Neural cell (in vitro differentiated cells): ENCODE measurements around the gene ARHGEF12. TPM values are rescaled to one million over a fixed set of nuclear protein-coding genes. Genes with fewer than 3 reads are reported as not detected.
"Not testable (repeated sequence)": the region's sequence is repeated elsewhere in the genome, so short reads cannot be mapped to it uniquely, and the experiment has no call there.

Experiments used
- H2AFZ ChIP-seq: fragments of 200-600, 300-800 bp; sonication (generic), shearing (Covaris generic); 2 replicates; pipeline ENCODE4 v1.6.0; 2014; ENCODE audit warnings: low read depth, mild to moderate bottlenecking, antibody characterized with exemption, low read length, moderate library complexity
- H3F3A ChIP-seq: fragments of 200-600 bp; shearing (Covaris generic); 2 replicates; pipeline ENCODE4 v1.6.1; 2016; ENCODE audit warnings: mild to moderate bottlenecking, moderate library complexity, mixed read lengths, antibody characterized with exemption, low read length; ENCODE audit not compliant: insufficient read depth, poor library complexity, severe bottlenecking
- H3K27ac ChIP-seq: fragments of 200-600, 300-800 bp; sonication (generic), shearing (Covaris generic); 2 replicates; pipeline ENCODE4 v1.5.1; 2014; ENCODE audit warnings: mild to moderate bottlenecking, low read length, moderate library complexity
- H3K27me3 ChIP-seq: fragments of 300-800, 200-600 bp; sonication (generic), shearing (Covaris generic); 2 replicates; pipeline ENCODE4 v1.6.0; 2014; ENCODE audit warnings: mild to moderate bottlenecking, low read depth, low read length, moderate library complexity; ENCODE audit not compliant: insufficient read depth
- H3K36me3 ChIP-seq: fragments of 300-800, 200-600 bp; sonication (generic), shearing (Covaris generic); 2 replicates; pipeline ENCODE4 v1.5.1; 2014; ENCODE audit warnings: mild to moderate bottlenecking, antibody characterized with exemption, low read length, moderate library complexity; ENCODE audit not compliant: insufficient read depth
- H3K4me2 ChIP-seq: fragments of 300-800, 200-600 bp; sonication (generic), shearing (Covaris generic); 2 replicates; pipeline ENCODE4 v1.6.0; 2014; ENCODE audit warnings: mild to moderate bottlenecking, low read length
- H3K4me3 ChIP-seq: fragments of 300-800, 200-600 bp; sonication (generic), shearing (Covaris generic); 2 replicates; pipeline ENCODE4 v1.5.1; 2014; ENCODE audit warnings: mild to moderate bottlenecking, low read length, moderate library complexity
- H3K79me2 ChIP-seq: fragments of 200-600 bp; shearing (Covaris generic); replicated peaks from 2 replicates; pipeline ENCODE4 v1.6.0; 2014; ENCODE audit warnings: mild to moderate bottlenecking, low read length, moderate library complexity; ENCODE audit not compliant: insufficient read depth
- H3K9ac ChIP-seq: fragments of 300-800, 200-600 bp; sonication (generic), shearing (Covaris generic); 2 replicates; pipeline ENCODE4 v1.6.1; 2016; ENCODE audit warnings: mild to moderate bottlenecking, low read length, mixed read lengths
- H3K9me2 ChIP-seq: fragments of 200-600 bp; shearing (Covaris generic); 2 replicates; pipeline ENCODE4 v1.6.1; 2016; ENCODE audit warnings: mild to moderate bottlenecking, low read length, mixed read lengths; ENCODE audit not compliant: insufficient read depth
- H3K9me3 ChIP-seq: fragments of 200-600, 300-800 bp; sonication (generic), shearing (Covaris generic); 2 replicates; pipeline ENCODE4 v1.6.1; 2016; ENCODE audit warnings: mild to moderate bottlenecking, mixed run types, low read length, moderate library complexity, mixed read lengths
- H4K20me1 ChIP-seq: fragments of 200-600 bp; shearing (Covaris generic); 2 replicates; pipeline ENCODE4 v1.6.1; 2016; ENCODE audit warnings: mild to moderate bottlenecking, mixed run types; ENCODE audit not compliant: insufficient read depth
- EP300 ChIP-seq: fragments of 450-650 bp; conservative IDR thresholded peaks from 2 replicates; pipeline ENCODE4 v1.6.1; 2014; ENCODE audit warnings: antibody characterized with exemption, mild to moderate bottlenecking, moderate library complexity; ENCODE audit not compliant: poor library complexity, severe bottlenecking
- EZH2 ChIP-seq: fragments of 200-600, 300-800 bp; shearing (Covaris generic), sonication (generic); IDR thresholded peaks from 2 replicates; pipeline ENCODE4 v1.6.1; 2014; ENCODE audit warnings: antibody characterized with exemption, low read length, borderline replicate concordance, mild to moderate bottlenecking; ENCODE audit not compliant: insufficient read depth, poor library complexity, severe bottlenecking
- MXI1 ChIP-seq: fragments of 450-650 bp; conservative IDR thresholded peaks from 2 replicates; pipeline ENCODE4 v1.6.1; 2014; ENCODE audit warnings: antibody characterized with exemption, mild to moderate bottlenecking; ENCODE audit not compliant: poor library complexity, severe bottlenecking
- POLR2AphosphoS5 ChIP-seq: IDR thresholded peaks from 2 replicates; pipeline ENCODE4 v1.6.1; 2012
- RAD21 ChIP-seq: fragments of 450-650 bp; conservative IDR thresholded peaks from 2 replicates; pipeline ENCODE4 v1.6.1; 2014; ENCODE audit warnings: antibody characterized with exemption, mild to moderate bottlenecking, moderate library complexity
- REST ChIP-seq: IDR thresholded peaks from 2 replicates; pipeline ENCODE4 v1.6.1; 2012; ENCODE audit warnings: borderline replicate concordance
- polyA plus RNA-seq: library from polyadenylated mRNA; depleted of rRNA; stranded (reverse); fragments of >200 nt; gene quantifications from 2 replicates; pipeline ENCODE4 v1.2.3, GENCODE V29; 2014
- TF ChIP-seq, protein P1 (sequence below): fragments of 450-650 bp; IDR thresholded peaks from 2 replicates; pipeline ENCODE4 v1.5.1; 2014; ENCODE audit warnings: antibody characterized with exemption, mild to moderate bottlenecking, moderate library complexity; ENCODE audit not compliant: poor library complexity, severe bottlenecking

Gene ARHGEF12
- polyA plus RNA-seq, 1 donor from 2014 or later = 93.4 TPM

DNA sequence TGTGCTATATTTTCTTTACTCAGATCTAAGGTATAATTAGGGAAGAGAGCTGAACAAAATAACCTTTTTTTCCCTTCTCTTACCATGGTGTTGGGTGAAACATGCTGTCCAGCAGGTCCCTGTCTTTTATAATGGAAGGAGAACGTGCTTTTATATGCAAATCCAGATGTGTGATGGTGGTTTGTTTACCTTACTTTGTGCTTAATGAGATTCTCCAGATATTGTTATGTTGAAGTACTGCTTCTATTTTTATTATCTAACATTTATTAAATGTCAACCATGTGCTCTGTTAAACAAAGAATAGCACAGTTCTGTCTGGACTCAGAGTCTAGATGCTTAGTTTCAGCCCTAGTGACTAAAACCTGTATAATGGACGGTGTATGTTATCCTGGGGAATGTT, 165.2 kb downstream of the ARHGEF12 start:
- no peaks in the 10 kb centered on the region for H3K9me2 ChIP-seq
- no peaks in the 10 kb centered on the region for H3K9me3 ChIP-seq
- no peaks in the 10 kb centered on the region for H3K79me2 ChIP-seq
- no peaks in the 10 kb centered on the region for H3F3A ChIP-seq
- TF ChIP-seq RAD21 = no peak
- TF ChIP-seq, protein P1, sequence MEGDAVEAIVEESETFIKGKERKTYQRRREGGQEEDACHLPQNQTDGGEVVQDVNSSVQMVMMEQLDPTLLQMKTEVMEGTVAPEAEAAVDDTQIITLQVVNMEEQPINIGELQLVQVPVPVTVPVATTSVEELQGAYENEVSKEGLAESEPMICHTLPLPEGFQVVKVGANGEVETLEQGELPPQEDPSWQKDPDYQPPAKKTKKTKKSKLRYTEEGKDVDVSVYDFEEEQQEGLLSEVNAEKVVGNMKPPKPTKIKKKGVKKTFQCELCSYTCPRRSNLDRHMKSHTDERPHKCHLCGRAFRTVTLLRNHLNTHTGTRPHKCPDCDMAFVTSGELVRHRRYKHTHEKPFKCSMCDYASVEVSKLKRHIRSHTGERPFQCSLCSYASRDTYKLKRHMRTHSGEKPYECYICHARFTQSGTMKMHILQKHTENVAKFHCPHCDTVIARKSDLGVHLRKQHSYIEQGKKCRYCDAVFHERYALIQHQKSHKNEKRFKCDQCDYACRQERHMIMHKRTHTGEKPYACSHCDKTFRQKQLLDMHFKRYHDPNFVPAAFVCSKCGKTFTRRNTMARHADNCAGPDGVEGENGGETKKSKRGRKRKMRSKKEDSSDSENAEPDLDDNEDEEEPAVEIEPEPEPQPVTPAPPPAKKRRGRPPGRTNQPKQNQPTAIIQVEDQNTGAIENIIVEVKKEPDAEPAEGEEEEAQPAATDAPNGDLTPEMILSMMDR = no peak
- no peak for TF ChIP-seq REST
- TF ChIP-seq POLR2AphosphoS5 = no peak
- TF ChIP-seq EZH2 = no peak
- no peak overlapping the region for H3K4me3 ChIP-seq
- no peaks in the 10 kb centered on the region for H3K36me3 ChIP-seq
- no peak overlapping the region for H3K9ac ChIP-seq
- no peak overlapping the region for H2AFZ ChIP-seq
- H4K20me1 ChIP-seq = no peaks in the 10 kb centered on the region
- no peaks in the 10 kb centered on the region for H3K27me3 ChIP-seq
- no peak overlapping the region for H3K4me2 ChIP-seq
- no peak overlapping the region for H3K27ac ChIP-seq

GRCh38 chr11:120501976-120502755, 166.0 kb downstream of the ARHGEF12 start:
- Histone ChIP-seq H3K36me3 (no peaks in the 10 kb centered on the region), H3K4me2 (no peak overlapping the region), H2AFZ (no peak overlapping the region), H4K20me1 (no peaks in the 10 kb centered on the region), H3K79me2 (no peaks in the 10 kb centered on the region), H3F3A (no peaks in the 10 kb centered on the region), H3K27ac (no peak overlapping the region), H3K9ac (no peak overlapping the region), H3K9me2 (no peaks in the 10 kb centered on the region), H3K4me3 (no peak overlapping the region), H3K27me3 (no peaks in the 10 kb centered on the region), H3K9me3 (no peaks in the 10 kb centered on the region)
- TF ChIP-seq POLR2AphosphoS5 (no peak), MXI1 (no peak), REST (no peak), EP300 (no peak)

GRCh38 chr11:120503529-120503928, 167.3 kb downstream of the ARHGEF12 start:
- H3K27me3 ChIP-seq, H3K4me3 ChIP-seq, H4K20me1 ChIP-seq, H3K4me2 ChIP-seq, H3K9me2 ChIP-seq, H3K9ac ChIP-seq, H3K79me2 ChIP-seq, H2AFZ ChIP-seq, H3F3A ChIP-seq, H3K27ac ChIP-seq, H3K9me3 ChIP-seq, H3K36me3 ChIP-seq: not testable (repeated sequence)
